HepG2 (cell line): ENCODE measurements around the gene NME4. TPM values are rescaled to one million over a fixed set of nuclear protein-coding genes. Genes with fewer than 3 reads are reported as not detected.

ENCODE experiments used
- AGO2 ChIP-seq: fragments of 200-400 bp; formaldehyde crosslinking; optimal IDR thresholded peaks from 2 replicates; pipeline ENCODE3; 2017; ENCODE audit warnings: mild to moderate bottlenecking, low read depth, low read length, moderate library complexity
- ATF7-NPFF ChIP-seq: sonication (generic); formaldehyde crosslinking; IDR thresholded peaks from 2 replicates; pipeline ENCODE4 v1.8.1; 2023; ENCODE audit warnings: mild to moderate bottlenecking, low read depth, missing genetic modification reagents, moderate library complexity
- CHCHD3 ChIP-seq: sonication (generic); formaldehyde crosslinking; IDR thresholded peaks from 2 replicates; pipeline ENCODE4 v1.8.0; 2022; ENCODE audit warnings: mild to moderate bottlenecking, missing genetic modification reagents, moderate library complexity
- HES4 ChIP-seq: sonication (generic); formaldehyde crosslinking; IDR thresholded peaks from 2 replicates; pipeline ENCODE4 v1.9.0; 2021; ENCODE audit warnings: mild to moderate bottlenecking, missing genetic modification reagents, borderline replicate concordance
- MAZ ChIP-seq, 2 experiments: sonication (generic) in 1 of 2; formaldehyde crosslinking in 1 of 2; IDR thresholded peaks; 2 replicates each; pipeline versions ENCODE4 v1.5.0 to v1.6.1; 2012 to 2020; ENCODE audit warnings: low read depth in 2 of 2, mild to moderate bottlenecking in 2 of 2, borderline replicate concordance in 1 of 2, improper control_type of control experiment in 1 of 2, low read length in 1 of 2, missing genetic modification reagents in 1 of 2, moderate library complexity in 1 of 2
- MEIS2 ChIP-seq: sonication (generic); formaldehyde crosslinking; IDR thresholded peaks from 2 replicates; pipeline ENCODE4 v1.9.0; 2021; ENCODE audit warnings: mild to moderate bottlenecking, missing genetic modification reagents
- NCOA5 ChIP-seq: sonication (generic); formaldehyde crosslinking; IDR thresholded peaks from 2 replicates; pipeline ENCODE4 v1.4.0; 2020; ENCODE audit warnings: missing genetic modification reagents
- POLR2A ChIP-seq, 2 experiments: IDR thresholded peaks; 2 replicates each; pipeline ENCODE4 v1.6.1; 2011; ENCODE audit warnings: low read depth in 2 of 2, low read length in 2 of 2, mild to moderate bottlenecking in 1 of 2, moderate library complexity in 1 of 2; ENCODE audit not compliant: insufficient read depth in 1 of 2
- RAD21 ChIP-seq: fragments of 450-650 bp; formaldehyde crosslinking; IDR thresholded peaks from 2 replicates; pipeline ENCODE4 v1.5.0; 2020; ENCODE audit warnings: mild to moderate bottlenecking
- RORA ChIP-seq: sonication (generic); formaldehyde crosslinking; IDR thresholded peaks from 2 replicates; pipeline ENCODE4 v1.5.0; 2020; ENCODE audit warnings: mild to moderate bottlenecking, missing genetic modification reagents, moderate library complexity
- ZMYM4 ChIP-seq: sonication (generic); formaldehyde crosslinking; IDR thresholded peaks from 2 replicates; pipeline ENCODE4 v1.8.1; 2023; ENCODE audit warnings: mild to moderate bottlenecking, missing genetic modification reagents
- polyA plus RNA-seq, 8 experiments: library from polyadenylated mRNA; depleted of rRNA in 3 of 8; stranded (reverse) in 7 of 8; unstranded in 1 of 8; fragments of >200 nt; fragmentation: Illumina TruSeq in 4 of 8; extraction: Trizol in 4 of 8; gene quantifications; 2 replicates each; pipeline versions ENCODE4 v1.2.1 to v1.2.3, GENCODE V29; 2011 to 2016; ENCODE audit warnings: low read depth in 4 of 8, missing spikeins in 1 of 8, mixed read lengths in 1 of 8; ENCODE audit not compliant: insufficient read depth in 1 of 8
- total RNA-seq, 5 experiments: library from RNA; depleted of rRNA; stranded (reverse); fragments of >200 nt; fragmentation: Illumina TruSeq; extraction: Trizol; gene quantifications; 2 replicates each; pipeline ENCODE4 v1.2.3, GENCODE V29; 2016; ENCODE audit warnings: low read depth in 1 of 5
- TF ChIP-seq, protein P1 (sequence below): IDR thresholded peaks from 2 replicates; pipeline ENCODE4 v1.6.1; 2012; ENCODE audit warnings: inconsistent platforms
- TF ChIP-seq, protein P2 (sequence below): sonication (generic); formaldehyde crosslinking; IDR thresholded peaks from 2 replicates; pipeline ENCODE4 v1.4.0; 2020; ENCODE audit warnings: missing genetic modification reagents, low read depth, mild to moderate bottlenecking, borderline replicate concordance
- TF ChIP-seq, protein P3 (sequence below), 2 experiments: sonication (generic) in 1 of 2; formaldehyde crosslinking in 1 of 2; IDR thresholded peaks; 2 replicates each; pipeline versions ENCODE4 v1.4.0 to v1.6.1; 2018 to 2020; ENCODE audit warnings: missing genetic modification reagents in 2 of 2, borderline replicate concordance in 1 of 2, low read depth in 1 of 2, mild to moderate bottlenecking in 1 of 2, missing biosample characterization in 1 of 2
- TF ChIP-seq, protein P4 (sequence below): sonication (generic); formaldehyde crosslinking; IDR thresholded peaks from 2 replicates; pipeline ENCODE4 v1.4.0; 2020; ENCODE audit warnings: missing genetic modification reagents
- TF ChIP-seq, protein P5 (sequence below): sonication (generic); formaldehyde crosslinking; IDR thresholded peaks from 2 replicates; pipeline ENCODE4 v1.8.1; 2023; ENCODE audit warnings: missing genetic modification reagents, inconsistent platforms, borderline replicate concordance

The NME4 gene
- total and polyA plus RNA-seq, 2 of the 13 experiments (the other 11 are each of a cell fraction or from before 2014, with no cell fraction given) = 121 to 263 TPM

DNA sequence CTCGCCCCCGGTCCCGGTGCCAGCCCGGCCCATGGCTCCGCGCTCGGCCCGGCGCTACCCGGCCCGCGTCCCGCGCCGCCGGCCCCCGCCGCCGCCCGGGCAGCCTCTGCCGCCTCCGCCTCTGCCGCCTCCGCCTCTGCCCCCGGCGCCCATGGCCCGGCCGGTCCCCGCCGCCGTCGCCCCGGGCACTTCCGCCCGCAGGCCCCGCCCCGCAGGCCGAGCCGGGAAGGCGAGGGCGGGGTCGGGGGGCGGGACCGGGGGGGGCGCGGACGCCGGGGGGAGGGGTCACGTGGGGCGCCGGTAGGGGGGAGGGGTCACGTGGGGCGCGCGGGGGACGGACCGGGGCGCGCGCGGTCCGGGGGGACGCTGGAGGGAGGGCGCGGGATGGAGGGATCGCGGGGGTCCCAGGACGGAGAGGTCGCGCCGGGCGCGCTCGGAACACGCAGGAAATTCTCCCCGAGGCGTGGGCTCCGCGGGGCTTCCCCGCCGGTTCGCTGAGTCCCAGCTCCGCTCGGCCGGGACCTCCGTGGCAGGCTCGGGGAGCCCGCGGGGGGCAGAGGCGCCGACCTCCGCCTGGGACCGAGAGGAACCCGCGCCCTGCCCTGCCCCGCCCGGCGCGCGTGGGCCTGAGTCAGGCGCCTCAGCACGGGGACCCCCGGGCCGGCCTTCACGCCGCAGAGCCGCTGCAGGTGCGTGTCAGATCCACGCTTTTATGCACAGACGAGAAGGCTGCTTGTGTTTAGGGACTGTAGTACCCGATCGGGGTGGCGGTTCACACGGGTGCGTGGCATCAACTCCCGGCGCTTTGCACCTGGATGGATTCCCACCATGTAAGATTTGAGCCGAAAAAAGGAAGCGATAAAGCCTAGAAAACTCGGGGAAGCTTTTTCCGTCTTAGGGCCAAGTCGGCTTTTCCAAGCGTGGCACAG, 14.9 kb upstream of the NME4 start, which contains the start of gene PGAP6 (continued):
- TF ChIP-seq, protein P1, sequence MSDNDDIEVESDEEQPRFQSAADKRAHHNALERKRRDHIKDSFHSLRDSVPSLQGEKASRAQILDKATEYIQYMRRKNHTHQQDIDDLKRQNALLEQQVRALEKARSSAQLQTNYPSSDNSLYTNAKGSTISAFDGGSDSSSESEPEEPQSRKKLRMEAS = peak; percentile 28; the same call in 1 of the 2 replicates
- TF ChIP-seq, protein P2, sequence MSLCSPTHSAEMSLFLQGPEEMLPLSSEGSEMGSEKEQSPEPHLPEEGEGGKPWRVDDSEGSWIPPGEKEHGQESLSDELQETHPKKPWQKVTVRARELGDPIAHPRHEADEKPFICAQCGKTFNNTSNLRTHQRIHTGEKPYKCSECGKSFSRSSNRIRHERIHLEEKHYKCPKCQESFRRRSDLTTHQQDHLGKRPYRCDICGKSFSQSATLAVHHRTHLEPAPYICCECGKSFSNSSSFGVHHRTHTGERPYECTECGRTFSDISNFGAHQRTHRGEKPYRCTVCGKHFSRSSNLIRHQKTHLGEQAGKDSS (CRISPR knock-in tag) = peak; percentile 81; the same call in 1 of the 2 replicates
- TF ChIP-seq, protein P3, sequence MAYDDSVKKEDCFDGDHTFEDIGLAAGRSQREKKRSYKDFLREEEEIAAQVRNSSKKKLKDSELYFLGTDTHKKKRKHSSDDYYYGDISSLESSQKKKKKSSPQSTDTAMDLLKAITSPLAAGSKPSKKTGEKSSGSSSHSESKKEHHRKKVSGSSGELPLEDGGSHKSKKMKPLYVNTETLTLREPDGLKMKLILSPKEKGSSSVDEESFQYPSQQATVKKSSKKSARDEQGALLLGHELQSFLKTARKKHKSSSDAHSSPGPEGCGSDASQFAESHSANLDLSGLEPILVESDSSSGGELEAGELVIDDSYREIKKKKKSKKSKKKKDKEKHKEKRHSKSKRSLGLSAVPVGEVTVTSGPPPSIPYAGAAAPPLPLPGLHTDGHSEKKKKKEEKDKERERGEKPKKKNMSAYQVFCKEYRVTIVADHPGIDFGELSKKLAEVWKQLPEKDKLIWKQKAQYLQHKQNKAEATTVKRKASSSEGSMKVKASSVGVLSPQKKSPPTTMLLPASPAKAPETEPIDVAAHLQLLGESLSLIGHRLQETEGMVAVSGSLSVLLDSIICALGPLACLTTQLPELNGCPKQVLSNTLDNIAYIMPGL (CRISPR knock-in tag; IDR thresholded peaks at IDR 0.05; ENCODE audit: borderline replicate concordance in 1 of 2, low read depth in 1 of 2) = no peak
- TF ChIP-seq RORA (CRISPR knock-in tag) (no peak), RAD21 (CRISPR knock-in tag) (0 out of 2 replicates have a peak, but pooled peaks have one; percentile 8), CHCHD3 (CRISPR knock-in tag) (0 out of 2 replicates have a peak, but pooled peaks have one; percentile 31), HES4 (CRISPR knock-in tag) (peak; percentile 54; the same call in 1 of the 2 replicates), MAZ (IDR thresholded peaks at IDR 0.05; ENCODE audit: borderline replicate concordance, low read depth, low read length) (no peak), MAZ (CRISPR knock-in tag; IDR thresholded peaks at IDR 0.05; ENCODE audit: low read depth) (peak; percentile 25; the same call in 1 of the 2 replicates), MEIS2 (CRISPR knock-in tag) (0 out of 2 replicates have a peak, but pooled peaks have one; percentile 21), POLR2A (IDR thresholded peaks at IDR 0.05; ENCODE audit: insufficient read depth in 1 of 2, low read depth in 2 of 2, low read length in 2 of 2) (peak in 1 of 2 experiments; percentile 74; a peak in 2 of 4 replicates), ZMYM4 (no peak), ATF7-NPFF (CRISPR knock-in tag) (peak; percentile 31; the same call in 1 of the 2 replicates), AGO2 (peak; percentile 74), NCOA5 (CRISPR knock-in tag) (no peak)
- TF ChIP-seq, protein P4, sequence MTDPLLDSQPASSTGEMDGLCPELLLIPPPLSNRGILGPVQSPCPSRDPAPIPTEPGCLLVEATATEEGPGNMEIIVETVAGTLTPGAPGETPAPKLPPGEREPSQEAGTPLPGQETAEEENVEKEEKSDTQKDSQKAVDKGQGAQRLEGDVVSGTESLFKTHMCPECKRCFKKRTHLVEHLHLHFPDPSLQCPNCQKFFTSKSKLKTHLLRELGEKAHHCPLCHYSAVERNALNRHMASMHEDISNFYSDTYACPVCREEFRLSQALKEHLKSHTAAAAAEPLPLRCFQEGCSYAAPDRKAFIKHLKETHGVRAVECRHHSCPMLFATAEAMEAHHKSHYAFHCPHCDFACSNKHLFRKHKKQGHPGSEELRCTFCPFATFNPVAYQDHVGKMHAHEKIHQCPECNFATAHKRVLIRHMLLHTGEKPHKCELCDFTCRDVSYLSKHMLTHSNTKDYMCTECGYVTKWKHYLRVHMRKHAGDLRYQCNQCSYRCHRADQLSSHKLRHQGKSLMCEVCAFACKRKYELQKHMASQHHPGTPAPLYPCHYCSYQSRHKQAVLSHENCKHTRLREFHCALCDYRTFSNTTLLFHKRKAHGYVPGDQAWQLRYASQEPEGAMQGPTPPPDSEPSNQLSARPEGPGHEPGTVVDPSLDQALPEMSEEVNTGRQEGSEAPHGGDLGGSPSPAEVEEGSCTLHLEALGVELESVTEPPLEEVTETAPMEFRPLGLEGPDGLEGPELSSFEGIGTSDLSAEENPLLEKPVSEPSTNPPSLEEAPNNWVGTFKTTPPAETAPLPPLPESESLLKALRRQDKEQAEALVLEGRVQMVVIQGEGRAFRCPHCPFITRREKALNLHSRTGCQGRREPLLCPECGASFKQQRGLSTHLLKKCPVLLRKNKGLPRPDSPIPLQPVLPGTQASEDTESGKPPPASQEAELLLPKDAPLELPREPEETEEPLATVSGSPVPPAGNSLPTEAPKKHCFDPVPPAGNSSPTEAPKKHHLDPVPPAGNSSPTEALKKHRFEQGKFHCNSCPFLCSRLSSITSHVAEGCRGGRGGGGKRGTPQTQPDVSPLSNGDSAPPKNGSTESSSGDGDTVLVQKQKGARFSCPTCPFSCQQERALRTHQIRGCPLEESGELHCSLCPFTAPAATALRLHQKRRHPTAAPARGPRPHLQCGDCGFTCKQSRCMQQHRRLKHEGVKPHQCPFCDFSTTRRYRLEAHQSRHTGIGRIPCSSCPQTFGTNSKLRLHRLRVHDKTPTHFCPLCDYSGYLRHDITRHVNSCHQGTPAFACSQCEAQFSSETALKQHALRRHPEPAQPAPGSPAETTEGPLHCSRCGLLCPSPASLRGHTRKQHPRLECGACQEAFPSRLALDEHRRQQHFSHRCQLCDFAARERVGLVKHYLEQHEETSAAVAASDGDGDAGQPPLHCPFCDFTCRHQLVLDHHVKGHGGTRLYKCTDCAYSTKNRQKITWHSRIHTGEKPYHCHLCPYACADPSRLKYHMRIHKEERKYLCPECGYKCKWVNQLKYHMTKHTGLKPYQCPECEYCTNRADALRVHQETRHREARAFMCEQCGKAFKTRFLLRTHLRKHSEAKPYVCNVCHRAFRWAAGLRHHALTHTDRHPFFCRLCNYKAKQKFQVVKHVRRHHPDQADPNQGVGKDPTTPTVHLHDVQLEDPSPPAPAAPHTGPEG (CRISPR knock-in tag) = 0 out of 2 replicates have a peak, but pooled peaks have one; percentile 33
- TF ChIP-seq, protein P5, sequence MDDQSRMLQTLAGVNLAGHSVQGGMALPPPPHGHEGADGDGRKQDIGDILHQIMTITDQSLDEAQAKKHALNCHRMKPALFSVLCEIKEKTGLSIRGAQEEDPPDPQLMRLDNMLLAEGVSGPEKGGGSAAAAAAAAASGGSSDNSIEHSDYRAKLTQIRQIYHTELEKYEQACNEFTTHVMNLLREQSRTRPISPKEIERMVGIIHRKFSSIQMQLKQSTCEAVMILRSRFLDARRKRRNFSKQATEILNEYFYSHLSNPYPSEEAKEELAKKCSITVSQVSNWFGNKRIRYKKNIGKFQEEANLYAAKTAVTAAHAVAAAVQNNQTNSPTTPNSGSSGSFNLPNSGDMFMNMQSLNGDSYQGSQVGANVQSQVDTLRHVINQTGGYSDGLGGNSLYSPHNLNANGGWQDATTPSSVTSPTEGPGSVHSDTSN (CRISPR knock-in tag) = no peak
